ENCODE measurements around the gene TECTA. TPM values are rescaled to one million over a fixed set of nuclear protein-coding genes. Genes with fewer than 3 reads are reported as not detected.

The TECTA gene
- total RNA-seq, 1 donor from 2014 or later, result 0.87 TPM

DNA sequence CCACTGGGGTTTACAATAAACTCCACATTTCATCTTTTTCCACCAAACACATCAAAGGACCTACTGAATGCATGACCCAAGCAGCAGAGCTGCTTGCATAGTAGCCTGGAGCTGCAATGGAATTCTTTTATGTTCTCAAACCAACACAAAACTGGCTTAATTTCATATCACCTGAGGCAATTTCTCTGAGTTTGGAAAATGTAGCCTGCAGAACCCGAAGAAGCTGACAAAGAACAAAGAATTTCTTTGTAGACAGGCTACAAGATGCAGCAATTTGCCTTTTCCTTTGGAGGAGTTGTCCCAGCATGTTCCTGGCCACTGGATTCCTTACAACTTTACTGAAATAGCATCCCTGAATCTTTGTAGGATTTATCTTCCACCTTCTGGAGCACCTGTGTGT is 5.5 kb upstream of the TECTA start:
- Histone ChIP-seq H3K36me3 (no peaks in the 10 kb centered on the region), H3K27me3 (no peaks in the 10 kb centered on the region), H3K4me1 (no peaks in the 10 kb centered on the region), H3K9me3 (no peaks in the 10 kb centered on the region), H3K4me3 (no peak overlapping the region), H3K27ac (no peak overlapping the region)
- no peak for DNase-seq
- TF ChIP-seq CTCF (IDR thresholded peaks at IDR 0.05), result no peak
- intact Hi-C loops (cut with DNase I), result no loop called here
- no peak for ATAC-seq

- Histone ChIP-seq H3K36me3 (no peaks in the 10 kb centered on the region), H3K4me1 (no peaks in the 10 kb centered on the region), H3K27me3 (no peaks in the 10 kb centered on the region), H3K9me3 (no peaks in the 10 kb centered on the region), H3K27ac (no peak overlapping the region), H3K4me3 (no peak overlapping the region)
- intact Hi-C loops (cut with DNase I), result no loop called here
- no peak for TF ChIP-seq CTCF (IDR thresholded peaks at IDR 0.05)
- no peak for DNase-seq
- no peak for ATAC-seq
These were observed 1.7 kb upstream of the TECTA start for GRCh38 chr11:121099364-121099763.

GRCh38 chr11:121099885-121100284 is 1.2 kb upstream of the TECTA start:
- intact Hi-C loops (cut with DNase I), result no loop called here
- no peaks in the 10 kb centered on the region for H3K27me3 ChIP-seq

DNA sequence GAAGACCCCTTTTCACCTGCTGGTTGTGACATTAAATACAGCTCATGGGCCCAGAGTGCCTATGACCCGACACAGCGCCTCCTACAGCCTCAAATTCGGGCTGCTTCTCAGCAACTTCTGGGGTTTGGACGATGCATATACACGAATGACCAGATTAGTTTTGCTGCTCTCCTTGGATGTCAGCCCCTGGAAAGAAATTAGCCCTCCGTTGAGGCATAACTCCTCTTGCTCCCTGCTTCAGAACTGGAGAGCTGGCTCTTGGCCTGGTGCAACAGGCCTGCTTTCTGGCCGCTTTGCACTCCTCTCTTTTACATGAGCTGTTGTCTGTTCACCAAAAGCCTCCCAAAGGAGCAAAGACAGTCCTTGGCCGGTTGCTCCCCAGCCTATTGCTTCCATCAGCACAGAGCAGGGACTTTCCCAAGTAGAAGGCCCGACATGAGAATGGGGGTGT is 3.3 kb downstream of the TECTA start:
- TF ChIP-seq CTCF (IDR thresholded peaks at IDR 0.05), result no peak
- no peak for ATAC-seq
- Histone ChIP-seq H3K36me3 (no peaks in the 10 kb centered on the region), H3K27me3 (no peaks in the 10 kb centered on the region), H3K9me3 (no peaks in the 10 kb centered on the region), H3K4me3 (no peak overlapping the region), H3K27ac (no peak overlapping the region), H3K4me1 (peaks cover 14% of the 10 kb centered on the region)
- no peak for DNase-seq
- intact Hi-C loops (cut with DNase I), result no loop called here

More at GRCh38 chr11:121099885-121100284, 1.2 kb upstream of the TECTA start:
- ATAC-seq (no peak), DNase-seq (no peak)
- TF ChIP-seq CTCF (IDR thresholded peaks at IDR 0.05), result no peak
- Histone ChIP-seq H3K27ac (no peak overlapping the region), H3K9me3 (no peaks in the 10 kb centered on the region), H3K4me3 (no peak overlapping the region), H3K4me1 (peaks cover 2% of the 10 kb centered on the region), H3K36me3 (no peaks in the 10 kb centered on the region)

DNA sequence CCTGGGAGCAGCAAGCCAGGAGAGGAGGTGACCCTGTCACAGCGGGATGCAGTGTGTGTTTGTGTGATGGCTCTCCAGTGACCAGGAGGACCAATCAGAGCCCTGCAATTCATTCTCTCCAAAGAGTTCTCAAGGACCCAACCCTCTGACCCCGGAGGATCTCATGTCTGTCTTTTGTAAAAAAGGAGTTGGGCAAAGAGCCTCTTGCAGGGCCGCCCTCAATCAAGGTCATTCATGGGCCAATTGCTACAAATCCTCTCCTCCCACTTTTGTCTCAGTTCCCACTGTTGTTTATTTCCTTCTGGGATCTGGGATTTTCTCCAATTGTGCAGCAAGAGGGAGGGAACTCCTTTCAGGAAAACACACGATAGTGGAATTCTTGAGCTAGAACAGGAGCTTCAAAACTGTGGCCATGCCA is 4.0 kb downstream of the TECTA start:
- Histone ChIP-seq H3K27ac (no peak overlapping the region), H3K36me3 (no peaks in the 10 kb centered on the region), H3K27me3 (no peaks in the 10 kb centered on the region), H3K4me3 (no peak overlapping the region), H3K4me1 (peaks cover 14% of the 10 kb centered on the region), H3K9me3 (no peaks in the 10 kb centered on the region)
- ATAC-seq (peak; percentile 23), DNase-seq (no peak)
- TF ChIP-seq CTCF (IDR thresholded peaks at IDR 0.05), result no peak
- intact Hi-C loops (cut with DNase I), result no loop called here

Measured in upper lobe of right lung (tissue), 1 donor.